Calu3 (cell line): ENCODE measurements around the gene WAPL. TPM values are rescaled to one million over a fixed set of nuclear protein-coding genes. Genes with fewer than 3 reads are reported as not detected.

Experiments used
- BruUV-seq: library from RNA; stranded (reverse); fragments of 400-500 nt; replicated peaks from 2 replicates; lab custom pipeline; 2021; lab: Mats Ljungman, UMichigan
- CTCF ChIA-PET: fragments of 300-600 bp; sonication (Branson Sonifier 250); formaldehyde crosslinking; loops from one replicate; lab custom pipeline; 2022; ENCODE audit warnings: antibody characterized with exemption; lab: Charles Lee
- DNase-seq: peaks from one replicate; pipeline ENCODE4 v3.0.0; 2022
- H3K27ac Mint-ChIP-seq: one replicate; pipeline ENCODE4 v1.8.0; 2022; ENCODE audit warnings: mixed read lengths; ENCODE audit not compliant: unreplicated experiment
- H3K27me3 Mint-ChIP-seq: one replicate; pipeline ENCODE4 v1.8.0; 2022; ENCODE audit warnings: mixed read lengths; ENCODE audit not compliant: unreplicated experiment
- H3K36me3 Mint-ChIP-seq: one replicate; pipeline ENCODE4 v1.8.0; 2022; ENCODE audit warnings: mild to moderate bottlenecking, moderate library complexity, mixed read lengths; ENCODE audit not compliant: insufficient read depth, unreplicated experiment
- H3K4me1 Mint-ChIP-seq: one replicate; pipeline ENCODE4 v1.8.0; 2022; ENCODE audit warnings: mild to moderate bottlenecking, low read depth, mixed read lengths; ENCODE audit not compliant: unreplicated experiment
- H3K4me3 Mint-ChIP-seq: one replicate; pipeline ENCODE4 v1.8.0; 2022; ENCODE audit warnings: mild to moderate bottlenecking, low read depth, moderate library complexity, mixed read lengths; ENCODE audit not compliant: unreplicated experiment
- H3K9me3 Mint-ChIP-seq: one replicate; pipeline ENCODE4 v1.8.0; 2022; ENCODE audit warnings: low read depth, mixed read lengths; ENCODE audit not compliant: unreplicated experiment
- intact Hi-C: fragments of 100-400 bp; cut with micrococcal nuclease; formaldehyde crosslinking; loops from one replicate; pipeline ENCODE4 v1.10.0; 2022; ENCODE audit not compliant: unreplicated experiment
- total RNA-seq: library from RNA; stranded (reverse); gene quantifications from 2 replicates; pipeline ENCODE4 v1.2.3, GENCODE V29; 2022
- TF ChIP-seq, protein P1 (sequence below): fragments of 200-600 bp; IDR thresholded peaks from one replicate; pipeline ENCODE4 v1.8.0; 2022; ENCODE audit warnings: antibody characterized with exemption; ENCODE audit not compliant: unreplicated experiment

Gene WAPL
- total RNA-seq, 1 experiment from 2014 or later: 27.0 TPM

DNA sequence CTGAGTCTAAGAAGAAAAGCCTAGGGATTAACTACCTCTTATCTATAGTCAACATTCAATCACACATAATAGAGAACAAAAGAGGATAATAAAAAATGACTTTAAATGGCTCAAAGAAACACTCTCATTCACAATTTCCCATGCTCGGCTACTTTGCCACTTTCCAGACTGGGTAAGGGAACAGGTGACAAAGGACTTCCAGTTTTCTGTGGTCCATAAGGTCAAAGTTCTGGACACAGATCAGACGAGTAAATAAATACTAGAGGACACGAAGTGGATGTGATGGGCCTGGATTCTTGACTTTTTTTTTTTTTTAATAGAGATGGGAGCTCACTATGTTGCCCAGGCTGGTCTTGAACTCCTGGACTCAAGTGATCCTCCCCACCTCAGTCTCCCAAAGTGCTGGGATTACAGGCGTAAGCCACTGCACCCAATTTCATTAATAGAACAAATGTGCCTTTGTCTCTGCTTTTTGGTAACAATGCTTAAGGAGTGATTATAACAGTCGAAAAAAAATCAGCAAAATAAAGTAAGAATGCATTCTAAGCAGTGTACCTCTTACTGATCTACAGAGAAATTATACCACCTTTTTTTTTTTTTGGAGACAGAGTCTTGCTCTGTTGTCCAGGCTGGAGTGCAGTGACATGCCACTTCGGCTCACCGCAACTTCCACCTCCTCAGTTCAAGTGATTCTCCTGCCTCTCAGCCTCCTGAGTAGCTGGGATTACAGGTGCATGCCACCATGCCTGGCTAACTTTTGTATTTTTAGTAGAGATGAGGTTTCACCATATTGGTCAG lies 70.6 kb downstream of the WAPL start:
- BruUV-seq: no TSS peak
- TF ChIP-seq, protein P1, sequence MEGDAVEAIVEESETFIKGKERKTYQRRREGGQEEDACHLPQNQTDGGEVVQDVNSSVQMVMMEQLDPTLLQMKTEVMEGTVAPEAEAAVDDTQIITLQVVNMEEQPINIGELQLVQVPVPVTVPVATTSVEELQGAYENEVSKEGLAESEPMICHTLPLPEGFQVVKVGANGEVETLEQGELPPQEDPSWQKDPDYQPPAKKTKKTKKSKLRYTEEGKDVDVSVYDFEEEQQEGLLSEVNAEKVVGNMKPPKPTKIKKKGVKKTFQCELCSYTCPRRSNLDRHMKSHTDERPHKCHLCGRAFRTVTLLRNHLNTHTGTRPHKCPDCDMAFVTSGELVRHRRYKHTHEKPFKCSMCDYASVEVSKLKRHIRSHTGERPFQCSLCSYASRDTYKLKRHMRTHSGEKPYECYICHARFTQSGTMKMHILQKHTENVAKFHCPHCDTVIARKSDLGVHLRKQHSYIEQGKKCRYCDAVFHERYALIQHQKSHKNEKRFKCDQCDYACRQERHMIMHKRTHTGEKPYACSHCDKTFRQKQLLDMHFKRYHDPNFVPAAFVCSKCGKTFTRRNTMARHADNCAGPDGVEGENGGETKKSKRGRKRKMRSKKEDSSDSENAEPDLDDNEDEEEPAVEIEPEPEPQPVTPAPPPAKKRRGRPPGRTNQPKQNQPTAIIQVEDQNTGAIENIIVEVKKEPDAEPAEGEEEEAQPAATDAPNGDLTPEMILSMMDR: no peak
- Mint-ChIP-seq H3K36me3 (peaks cover 23% of the 10 kb centered on the region), H3K4me1 (no peaks in the 10 kb centered on the region), H3K27ac (no peak overlapping the region), H3K4me3 (no peak overlapping the region), H3K27me3 (no peaks in the 10 kb centered on the region), H3K9me3 (no peaks in the 10 kb centered on the region)
- CTCF ChIA-PET: no interaction called here
- no peak for DNase-seq
- intact Hi-C loops: no loop called here

DNA sequence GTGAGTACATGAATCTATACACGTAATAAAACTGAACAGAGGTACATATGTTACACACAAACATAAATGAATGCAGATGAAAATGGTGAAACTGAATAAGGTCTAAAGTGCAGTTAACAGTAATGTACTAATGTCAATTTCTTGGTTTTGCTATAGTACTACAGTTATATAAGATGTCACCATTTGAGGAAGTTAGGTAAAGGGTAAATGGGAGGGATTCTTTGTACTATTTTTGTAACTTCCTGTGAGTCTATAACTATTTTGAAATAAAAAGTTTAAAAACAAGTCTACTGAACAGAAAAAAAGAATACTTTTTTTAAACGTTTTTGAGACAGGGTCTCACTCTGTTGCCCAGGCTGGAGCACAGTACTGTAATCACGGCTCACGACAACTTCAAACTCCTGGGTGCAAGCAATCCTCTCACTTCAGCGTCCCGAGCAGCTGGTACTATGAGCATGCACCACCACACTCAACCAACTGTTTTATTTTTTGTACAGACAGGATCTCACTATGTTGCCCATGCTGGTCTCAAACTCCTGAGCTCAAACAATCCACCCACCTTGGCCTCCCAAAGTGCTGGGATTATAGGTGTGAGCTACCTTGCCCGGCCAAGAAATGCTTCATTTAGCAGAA lies 71.5 kb downstream of the WAPL start:
- no peaks in the 10 kb centered on the region for H3K27me3 Mint-ChIP-seq
- H3K27ac Mint-ChIP-seq: no peak overlapping the region
- DNase-seq: no peak
- H3K36me3 Mint-ChIP-seq: peaks cover 32% of the 10 kb centered on the region
- intact Hi-C loops: no loop called here
- CTCF ChIA-PET: interaction anchor here (0.6 kb wide), 1 partner anchor 52 kb away, joined by 3 read pairs; no protein-coding TSS in a partner anchor
- no TSS peak for BruUV-seq
- TF ChIP-seq, protein P1: no peak
- H3K4me1 Mint-ChIP-seq: no peaks in the 10 kb centered on the region
- H3K9me3 Mint-ChIP-seq: no peaks in the 10 kb centered on the region
- H3K4me3 Mint-ChIP-seq: no peak overlapping the region

DNA sequence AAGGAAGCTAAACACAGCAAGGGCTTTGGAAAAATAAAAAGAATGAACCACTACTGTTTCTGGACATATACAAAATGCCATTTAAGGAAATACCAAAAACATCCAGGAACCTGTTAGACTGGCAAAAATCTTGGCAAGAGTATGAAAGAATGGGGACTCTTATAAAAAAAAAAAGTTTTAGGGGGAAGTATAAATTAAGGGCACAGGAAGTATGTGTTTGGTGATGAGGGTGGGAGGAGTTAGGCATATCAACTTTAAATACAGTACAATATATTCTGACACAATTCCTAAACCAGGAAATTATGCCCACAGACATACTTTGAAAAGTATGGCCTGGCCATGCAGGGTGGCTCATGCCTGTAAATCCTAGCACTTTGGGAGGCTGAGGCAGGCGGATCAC lies 74.2 kb downstream of the WAPL start:
- Mint-ChIP-seq H3K27me3 (no peaks in the 10 kb centered on the region), H3K4me3 (no peak overlapping the region), H3K9me3 (no peaks in the 10 kb centered on the region), H3K36me3 (peaks cover 44% of the 10 kb centered on the region), H3K4me1 (no peaks in the 10 kb centered on the region), H3K27ac (peak overlapping the region; percentile 50)
- no TSS peak for BruUV-seq
- CTCF ChIA-PET: no interaction called here
- TF ChIP-seq, protein P1: no peak
- intact Hi-C loops: no loop called here
- DNase-seq: no peak

DNA sequence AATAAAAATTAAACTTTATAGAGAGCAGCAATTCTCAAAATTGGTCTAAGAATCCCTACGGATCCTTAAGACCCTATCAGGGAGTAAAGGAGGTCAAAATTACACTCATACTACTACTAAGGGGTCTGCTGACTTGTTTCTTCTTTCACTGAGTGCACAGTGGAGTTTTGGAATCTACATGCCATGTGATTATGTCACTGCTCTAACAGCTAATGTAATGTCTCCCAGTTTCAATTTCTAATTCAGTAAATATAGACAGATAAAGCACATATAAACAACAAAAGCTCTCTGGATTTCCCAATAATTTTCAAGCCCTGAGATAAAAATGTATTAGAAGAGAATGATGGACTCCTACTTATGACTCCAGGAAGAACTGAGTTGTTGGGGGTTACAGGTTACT lies 74.6 kb downstream of the WAPL start:
- no peak for DNase-seq
- TF ChIP-seq, protein P1: no peak
- no peaks in the 10 kb centered on the region for H3K9me3 Mint-ChIP-seq
- H3K27me3 Mint-ChIP-seq: no peaks in the 10 kb centered on the region
- intact Hi-C loops: no loop called here
- peaks cover 41% of the 10 kb centered on the region for H3K36me3 Mint-ChIP-seq
- no peaks in the 10 kb centered on the region for H3K4me1 Mint-ChIP-seq
- no TSS peak for BruUV-seq
- no peak overlapping the region for H3K4me3 Mint-ChIP-seq
- peak overlapping the region; percentile 50 for H3K27ac Mint-ChIP-seq
- CTCF ChIA-PET: no interaction called here
